Activated CD4-positive, alpha-beta T cell treated with anti-CD3 and anti-CD28 coated beads, Interleukin-2, amount 50 U/mL, for 48 hours (primary cell): Measurements from ENCODE around the gene MAP3K7CL.
"Not testable (repeated sequence)": the region's sequence is repeated elsewhere in the genome, so short reads cannot be mapped to it uniquely, and the experiment has no call there.

Experiments
- DNase-seq, 2 experiments: peaks; one replicate each; pipeline ENCODE4 v3.0.0-alpha.2; 2020

The MAP3K7CL gene

GRCh38 chr21:29135481-29135880, 5.0 kb downstream of the MAP3K7CL start:
- no peak for DNase-seq

GRCh38 chr21:29136033-29136432, 5.6 kb downstream of the MAP3K7CL start:
- DNase-seq = no peak

- no peak for DNase-seq
Observed at GRCh38 chr21:29144736-29145353, 14.4 kb downstream of the MAP3K7CL start.

GRCh38 chr21:29145354-29145782, 14.9 kb downstream of the MAP3K7CL start:
- no peak for DNase-seq

- no peak for DNase-seq
Observed at GRCh38 chr21:29145852-29146453, 15.5 kb downstream of the MAP3K7CL start.

- DNase-seq = no peak
Observed at GRCh38 chr21:29146726-29147125, 16.3 kb downstream of the MAP3K7CL start.

DNA sequence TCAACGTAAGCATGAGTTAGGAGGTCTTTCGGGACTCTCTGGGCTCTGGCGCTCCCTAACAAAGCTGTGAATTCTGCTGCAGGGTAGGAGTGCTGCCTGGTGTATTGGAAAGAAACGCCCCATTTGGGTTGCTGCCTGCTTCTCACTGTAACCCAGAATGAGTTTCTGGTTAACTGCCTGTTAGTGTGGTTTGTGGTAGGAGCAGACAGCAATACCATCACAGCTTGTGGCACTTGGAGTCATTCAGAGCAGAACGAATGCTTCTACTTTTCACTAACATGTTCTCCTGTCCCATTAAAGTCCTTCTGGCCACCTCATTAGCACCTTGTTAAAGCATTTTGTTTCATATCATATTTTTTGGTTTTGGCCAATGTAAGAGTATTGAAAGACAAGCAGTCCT, 18.1 kb downstream of the MAP3K7CL start:
- no peak for DNase-seq

- DNase-seq = no peak
Observed at GRCh38 chr21:29149808-29150425, 19.5 kb downstream of the MAP3K7CL start.

GRCh38 chr21:29151931-29152330, 21.5 kb downstream of the MAP3K7CL start:
- no peak for DNase-seq

- DNase-seq = no peak
Observed at GRCh38 chr21:29152916-29153315, 22.5 kb downstream of the MAP3K7CL start.

- no peak for DNase-seq
Observed at GRCh38 chr21:29154270-29154669, 23.8 kb downstream of the MAP3K7CL start.

DNA sequence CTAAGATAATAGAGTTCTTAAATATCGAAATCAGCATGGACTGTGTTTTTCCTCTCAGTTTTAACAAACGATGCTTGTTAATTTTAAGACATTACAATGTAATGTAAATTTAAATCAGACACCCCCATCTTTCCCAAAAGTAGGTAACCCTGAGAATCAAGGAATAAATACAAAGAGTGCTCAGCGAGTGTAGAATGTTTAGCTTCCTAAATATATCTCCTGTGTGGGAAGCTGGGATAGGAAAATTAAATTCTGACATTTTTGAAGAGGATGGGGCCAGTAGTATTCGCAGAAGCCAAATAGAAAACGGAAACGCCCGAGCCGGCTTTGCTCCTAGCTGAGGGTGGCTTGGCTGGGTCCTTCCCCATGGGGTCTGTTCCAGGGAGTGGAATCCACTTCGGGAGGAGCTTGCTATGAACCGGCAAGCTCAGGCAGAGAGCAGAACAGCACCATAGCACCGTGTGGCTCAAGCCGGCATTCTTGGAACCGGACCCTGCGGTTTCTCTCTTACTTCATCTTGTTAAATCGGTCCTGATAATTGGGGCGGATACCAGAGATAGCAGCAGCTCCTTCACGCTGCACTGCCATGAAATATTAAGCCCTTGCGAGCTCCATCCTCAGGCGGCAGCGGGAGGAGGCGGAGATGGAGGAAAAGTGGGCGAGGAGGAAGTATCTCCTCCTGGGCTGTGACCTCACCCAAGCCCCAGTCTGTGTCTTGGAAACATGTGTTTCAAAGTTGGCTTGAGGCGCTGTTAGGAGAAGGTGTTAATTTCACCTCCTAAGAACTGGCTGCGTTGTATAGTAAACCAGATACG, 24.9 kb downstream of the MAP3K7CL start:
- DNase-seq = no peak

- DNase-seq = no peak
Observed at GRCh38 chr21:29155933-29156260, 25.5 kb downstream of the MAP3K7CL start.

DNA sequence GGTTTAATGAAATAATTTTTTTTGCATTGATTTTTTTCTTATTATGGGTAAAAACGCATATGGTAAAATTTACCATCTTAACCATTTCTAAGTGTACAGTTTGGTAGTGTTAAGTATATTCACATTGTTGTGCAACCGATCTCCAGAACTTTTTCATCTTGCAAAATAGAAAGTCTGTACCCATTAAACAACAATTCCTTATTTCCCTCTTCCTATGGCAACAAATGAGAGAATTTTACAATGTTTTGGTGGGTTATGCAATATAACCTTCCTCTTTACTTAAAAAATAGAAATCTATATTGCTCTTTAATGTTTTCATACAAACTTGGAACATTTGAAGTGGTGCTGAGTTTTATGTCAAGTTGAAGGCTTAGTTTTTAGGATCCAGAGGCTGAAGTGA, 26.6 kb downstream of the MAP3K7CL start:
- DNase-seq = no peak

- no peak for DNase-seq
Observed at GRCh38 chr21:29159842-29160241, 29.4 kb downstream of the MAP3K7CL start.

DNA sequence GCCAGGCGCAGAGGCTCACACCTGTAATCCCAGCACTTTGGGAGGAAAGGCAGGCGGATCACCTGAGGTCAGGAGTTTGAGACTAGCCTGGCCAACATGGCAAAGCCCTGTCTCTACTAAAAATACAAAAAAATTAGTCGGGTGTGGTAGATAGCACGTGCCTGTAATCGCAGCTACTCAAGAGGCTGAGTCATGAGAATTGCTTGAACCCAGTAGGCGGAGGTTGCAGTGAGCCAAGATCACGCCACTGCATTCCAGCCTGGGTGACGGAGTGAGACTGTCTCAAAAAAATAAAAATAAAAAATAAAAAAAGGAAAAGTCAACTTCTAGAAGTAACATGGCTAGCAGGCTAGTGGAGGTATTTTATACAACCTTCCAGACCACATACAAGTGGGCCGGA, 32.4 kb downstream of the MAP3K7CL start:
- not testable (repeated sequence) for DNase-seq

DNA sequence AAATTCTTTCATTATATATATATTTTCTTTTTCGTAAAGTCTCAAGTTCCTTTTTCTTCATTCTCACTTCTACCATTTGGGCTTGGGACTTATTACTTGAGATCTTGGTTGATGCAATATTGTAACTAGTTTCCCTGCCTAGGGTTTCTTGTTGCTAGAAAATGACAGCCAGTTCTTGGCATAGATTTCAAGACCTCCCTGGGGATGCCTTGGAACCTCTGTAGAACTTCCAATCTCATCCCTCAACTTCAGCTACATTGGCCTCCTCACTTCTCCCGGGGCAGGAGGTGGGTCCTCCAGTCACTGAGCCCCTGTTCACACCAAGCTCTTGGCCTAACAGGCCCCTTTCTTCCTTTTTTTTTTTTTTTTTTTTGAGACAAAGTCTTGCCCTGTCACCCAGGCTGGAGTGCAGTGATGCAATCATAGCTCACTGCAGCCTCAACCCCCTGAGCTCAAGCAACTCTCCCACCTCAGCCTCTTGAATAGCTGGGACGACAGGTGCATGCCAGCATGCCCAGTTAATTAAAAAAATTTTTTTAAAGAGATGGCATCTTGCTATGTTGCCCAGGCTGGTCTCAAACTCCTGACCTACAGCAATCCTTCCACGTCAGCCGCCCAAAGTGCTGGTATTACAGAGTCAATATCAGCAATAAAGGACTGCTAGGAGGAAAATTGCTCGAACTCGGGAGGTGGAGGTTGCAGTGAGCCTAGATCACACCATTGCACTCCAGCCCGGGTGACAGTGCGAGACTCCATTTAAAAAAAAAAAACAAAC, 33.1 kb downstream of the MAP3K7CL start:
- no peak for DNase-seq

GRCh38 chr21:29164323-29164942, 34.0 kb downstream of the MAP3K7CL start:
- DNase-seq = no peak

DNA sequence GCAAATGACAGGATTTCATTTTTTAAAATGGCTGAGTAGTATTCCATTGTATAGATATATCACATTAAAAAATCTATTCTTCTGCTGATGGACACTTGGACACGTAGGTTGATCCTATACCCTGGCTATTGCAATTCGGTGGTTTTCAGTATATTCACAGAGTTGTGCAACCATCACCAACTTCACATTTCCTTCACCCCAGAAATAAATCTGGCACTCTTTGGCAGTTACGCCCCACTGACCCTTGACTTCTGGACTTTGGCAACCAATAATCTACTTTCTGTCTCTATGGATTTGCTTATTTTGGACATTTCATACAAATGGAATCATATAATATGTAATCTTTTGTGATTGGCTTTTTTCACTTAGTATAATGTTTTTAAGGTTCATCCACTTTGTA, 35.9 kb downstream of the MAP3K7CL start:
- DNase-seq = no peak

GRCh38 chr21:29166853-29167252, 36.4 kb downstream of the MAP3K7CL start:
- no peak for DNase-seq

DNA sequence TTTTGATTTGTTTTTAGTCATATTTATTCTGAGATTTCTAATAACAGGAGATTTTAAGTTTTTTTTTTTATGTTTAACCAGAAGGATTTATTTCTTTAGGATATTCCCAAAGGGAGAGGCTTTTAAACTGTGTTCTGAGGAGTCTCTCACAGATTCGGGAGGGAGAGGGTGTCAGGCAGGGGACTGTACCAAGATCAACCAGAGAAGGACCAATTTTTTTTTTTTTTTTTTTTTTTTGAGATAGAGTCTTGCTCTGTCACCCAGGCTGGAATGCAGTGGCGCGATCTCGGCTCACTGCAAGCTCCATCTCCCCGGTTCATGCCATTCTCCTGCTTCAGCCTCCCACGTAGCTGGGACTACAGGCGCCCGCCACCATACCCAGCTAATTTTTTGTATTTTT, 37.0 kb downstream of the MAP3K7CL start:
- DNase-seq = not testable (repeated sequence)

DNA sequence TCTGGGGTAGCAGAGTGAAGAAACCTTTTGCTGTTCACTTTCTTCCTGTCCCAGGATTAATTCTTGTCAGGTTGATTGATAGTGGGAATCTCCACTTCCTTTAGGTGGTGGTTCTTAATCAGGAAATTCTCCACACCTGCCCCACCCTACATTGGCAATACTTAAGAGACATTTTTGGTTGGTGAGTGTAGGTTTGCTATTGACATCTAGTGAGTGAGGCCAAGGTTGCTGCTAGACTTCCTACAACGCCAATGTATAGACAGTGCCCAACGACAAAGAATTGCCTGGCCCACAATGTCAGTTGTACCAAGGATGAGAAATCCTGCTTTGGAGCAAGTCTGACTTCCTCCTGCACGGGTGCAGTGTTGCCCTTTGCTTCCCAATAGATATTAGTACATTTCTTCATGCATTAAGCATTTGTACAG, 38.5 kb downstream of the MAP3K7CL start:
- no peak for DNase-seq
